ENCODE measurements around the gene NR2F6.

The NR2F6 gene

GRCh38 chr19:17262557-17262956 is 16.8 kb upstream of the NR2F6 start:
- no peak for TF ChIP-seq CTCF (IDR thresholded peaks at IDR 0.05)
- no peaks in the 10 kb centered on the region for H3K36me3 ChIP-seq
- H3K4me3 ChIP-seq (ENCODE audit: low read depth in 1 of 2, low read length in 1 of 2), result no peak overlapping the region
- H3K4me1 ChIP-seq (ENCODE audit: control insufficient read depth in 1 of 2, insufficient read depth in 1 of 2, low read depth in 1 of 2, low read length in 1 of 2), result peaks cover 12 to 14% of the 10 kb centered on the region in 2 experiments
- no peak overlapping the region for H3K27ac ChIP-seq
- H3K9me3 ChIP-seq, result no peaks in the 10 kb centered on the region
- H3K27me3 ChIP-seq, result no peaks in the 10 kb centered on the region

DNA sequence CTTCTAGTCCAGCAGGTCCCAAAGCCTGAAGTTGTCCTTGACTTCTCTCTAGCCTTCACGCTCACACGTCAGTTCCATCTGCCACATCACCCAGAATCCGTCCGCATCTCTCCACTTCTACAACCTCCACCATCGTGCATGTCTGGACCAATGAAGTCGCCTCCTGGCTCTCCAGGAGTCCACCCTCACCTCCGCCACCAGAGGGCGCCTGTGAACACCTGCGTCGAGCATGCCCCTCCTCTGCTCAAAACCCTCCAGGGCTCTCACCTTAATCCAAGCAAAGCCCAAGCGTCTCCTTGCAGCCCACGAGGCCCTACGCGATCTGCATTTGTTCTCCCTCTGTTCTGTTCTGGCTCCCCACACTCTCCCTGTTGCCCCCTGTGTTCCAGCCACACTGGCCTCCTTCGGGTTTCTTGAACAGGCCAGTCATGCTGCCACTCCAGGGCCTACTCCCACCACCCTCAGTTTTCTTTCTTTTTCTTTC is 15.2 kb upstream of the NR2F6 start:
- no peaks in the 10 kb centered on the region for H3K9me3 ChIP-seq
- TF ChIP-seq CTCF (IDR thresholded peaks at IDR 0.05), result peak; percentile 94

GRCh38 chr19:17259934-17260333 is 14.2 kb upstream of the NR2F6 start:
- no peaks in the 10 kb centered on the region for H3K36me3 ChIP-seq
- H3K27ac ChIP-seq, result no peak overlapping the region
- H3K9me3 ChIP-seq, result no peaks in the 10 kb centered on the region
- H3K4me3 ChIP-seq (ENCODE audit: low read depth in 1 of 2, low read length in 1 of 2), result no peak overlapping the region
- no peaks in the 10 kb centered on the region for H3K27me3 ChIP-seq
- H3K4me1 ChIP-seq (ENCODE audit: control insufficient read depth in 1 of 2, insufficient read depth in 1 of 2, low read depth in 1 of 2, low read length in 1 of 2), result peaks cover 1 to 4% of the 10 kb centered on the region in 2 experiments
- no peak for TF ChIP-seq CTCF (IDR thresholded peaks at IDR 0.05)

More for the DNA sequence above, 15.2 kb upstream of the NR2F6 start:
- no peaks in the 10 kb centered on the region for H3K27me3 ChIP-seq
- no peaks in the 10 kb centered on the region for H3K36me3 ChIP-seq
- no peak overlapping the region for H3K4me3 ChIP-seq (ENCODE audit: low read depth in 1 of 2, low read length in 1 of 2)
- H3K27ac ChIP-seq, result no peak overlapping the region
- peaks cover 3 to 4% of the 10 kb centered on the region in 2 experiments for H3K4me1 ChIP-seq (ENCODE audit: control insufficient read depth in 1 of 2, insufficient read depth in 1 of 2, low read depth in 1 of 2, low read length in 1 of 2)

DNA sequence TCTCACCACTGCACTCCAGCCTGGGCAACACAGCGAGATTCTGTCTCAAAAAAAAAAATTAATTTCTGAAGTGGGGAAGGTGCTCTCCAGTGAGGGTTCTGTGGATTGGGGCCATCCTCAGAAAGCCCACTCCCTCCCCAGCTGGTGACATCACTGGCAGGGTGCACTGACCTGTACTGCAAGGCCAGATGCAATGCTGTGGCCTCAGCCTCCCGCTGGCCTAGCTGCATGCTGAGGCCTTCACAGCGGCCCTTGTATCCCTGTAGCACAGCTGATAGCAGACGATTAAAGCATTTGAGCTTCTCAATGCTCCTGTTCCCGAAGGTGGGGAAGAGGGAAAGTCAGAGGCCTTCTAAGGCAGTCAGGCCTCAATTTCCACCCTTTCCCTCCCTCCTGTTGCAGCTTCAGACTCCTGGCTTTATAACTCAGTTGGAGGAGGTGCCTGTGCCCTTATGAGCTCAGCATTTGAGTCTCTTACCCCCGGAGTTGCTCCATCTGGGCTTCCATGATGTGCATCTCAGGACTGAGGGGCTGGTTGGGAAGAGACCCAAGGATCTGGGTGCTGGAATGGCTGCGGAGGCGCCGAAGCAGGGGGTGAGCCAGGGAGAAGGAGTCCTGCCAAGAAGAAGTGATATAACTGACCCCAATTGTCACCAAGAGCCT is 13.5 kb upstream of the NR2F6 start:
- no peaks in the 10 kb centered on the region for H3K27me3 ChIP-seq
- no peak overlapping the region for H3K4me3 ChIP-seq (ENCODE audit: low read depth in 1 of 2, low read length in 1 of 2)
- H3K4me1 ChIP-seq (ENCODE audit: control insufficient read depth in 1 of 2, insufficient read depth in 1 of 2, low read depth in 1 of 2, low read length in 1 of 2), result peaks cover 0 to 4% of the 10 kb centered on the region in 2 experiments
- no peak for TF ChIP-seq CTCF (IDR thresholded peaks at IDR 0.05)
- no peaks in the 10 kb centered on the region for H3K36me3 ChIP-seq
- no peak overlapping the region for H3K27ac ChIP-seq
- H3K9me3 ChIP-seq, result no peaks in the 10 kb centered on the region

DNA sequence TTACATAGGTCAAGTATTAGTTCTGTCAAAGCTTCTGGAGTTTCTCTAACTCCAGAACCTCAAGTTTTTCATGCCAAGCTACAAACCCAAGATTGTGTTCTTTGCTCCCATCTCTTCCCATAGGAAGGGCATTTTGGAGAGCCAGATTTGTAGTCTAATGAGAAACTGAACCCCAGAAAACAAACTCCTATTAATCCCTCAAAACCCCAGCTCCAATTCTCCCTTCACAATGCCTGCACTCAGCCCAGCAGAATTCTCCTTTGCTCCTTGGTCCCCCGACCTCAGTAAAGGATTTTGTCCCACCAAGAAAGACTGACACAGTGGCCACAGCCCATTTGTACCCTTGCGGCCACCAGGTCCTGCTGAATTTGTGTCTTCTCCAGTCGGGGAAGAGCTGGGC is 10.4 kb upstream of the NR2F6 start:
- Histone ChIP-seq H3K27me3 (no peaks in the 10 kb centered on the region), H3K36me3 (no peaks in the 10 kb centered on the region), H3K9me3 (no peaks in the 10 kb centered on the region), H3K4me3 (ENCODE audit: low read depth in 1 of 2, low read length in 1 of 2) (no peak overlapping the region), H3K27ac (no peak overlapping the region), H3K4me1 (ENCODE audit: control insufficient read depth in 1 of 2, insufficient read depth in 1 of 2, low read depth in 1 of 2, low read length in 1 of 2) (peaks cover 0 to 4% of the 10 kb centered on the region in 2 experiments)
- no peak for TF ChIP-seq CTCF (IDR thresholded peaks at IDR 0.05)
